Fibroblast of villous mesenchyme (primary cell): ENCODE data around the gene NCK2. TPM values are rescaled to one million over a fixed set of nuclear protein-coding genes. Genes with fewer than 3 reads are reported as not detected.

ENCODE experiments used
- DNase-seq: peaks from one replicate; pipeline ENCODE4 v3.0.0-alpha.2; 2010; ENCODE audit warnings: low read depth
- H3K4me3 ChIP-seq: 2 replicates; pipeline ENCODE4 v1.5.1; 2011; ENCODE audit warnings: low read depth, mild to moderate bottlenecking, low read length
- total RNA-seq: library from RNA; depleted of rRNA; stranded (reverse); fragments of >200 nt; gene quantifications from 2 replicates; pipeline ENCODE4 v1.2.3, GENCODE V29; 2012
- TF ChIP-seq, protein P1 (sequence below): IDR thresholded peaks from 2 replicates; pipeline ENCODE4 v1.5.1; 2012; ENCODE audit warnings: low read depth, mild to moderate bottlenecking, low read length; ENCODE audit not compliant: insufficient read depth

The NCK2 gene
- total RNA-seq, 1 donor, result 22.5 TPM

DNA sequence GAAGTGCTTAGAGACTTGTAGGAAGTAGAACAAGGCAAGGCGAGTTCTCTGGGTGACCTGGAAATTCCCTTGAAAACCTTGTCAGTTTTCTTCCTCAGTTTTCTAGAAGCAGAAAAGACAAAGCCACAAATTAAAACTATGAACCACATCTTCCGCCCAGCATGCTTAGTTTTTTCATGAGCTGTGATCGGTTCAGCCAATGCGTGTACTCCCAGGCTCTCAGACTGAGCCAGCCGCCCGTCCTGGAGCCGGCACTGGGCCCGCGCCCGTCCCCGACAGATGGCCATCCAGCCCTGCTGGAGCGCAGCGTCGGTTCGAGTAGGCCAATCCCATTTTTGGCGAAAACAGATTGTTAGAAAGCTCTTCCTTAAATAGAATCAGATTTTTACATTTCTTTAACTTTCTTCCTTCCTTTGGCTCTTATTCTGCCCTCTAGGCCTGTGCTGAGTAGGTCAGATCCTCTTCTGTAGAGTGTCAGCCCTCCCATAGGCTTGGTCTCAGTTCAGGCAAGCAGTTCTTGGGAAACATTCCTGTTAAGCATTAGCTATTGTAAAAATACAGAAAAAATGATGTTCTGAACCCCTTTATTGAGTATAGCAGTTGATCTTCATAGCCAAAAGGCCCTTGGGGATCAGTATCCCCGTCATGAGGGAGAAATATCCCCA is 112.5 kb downstream of the NCK2 start:
- TF ChIP-seq, protein P1, sequence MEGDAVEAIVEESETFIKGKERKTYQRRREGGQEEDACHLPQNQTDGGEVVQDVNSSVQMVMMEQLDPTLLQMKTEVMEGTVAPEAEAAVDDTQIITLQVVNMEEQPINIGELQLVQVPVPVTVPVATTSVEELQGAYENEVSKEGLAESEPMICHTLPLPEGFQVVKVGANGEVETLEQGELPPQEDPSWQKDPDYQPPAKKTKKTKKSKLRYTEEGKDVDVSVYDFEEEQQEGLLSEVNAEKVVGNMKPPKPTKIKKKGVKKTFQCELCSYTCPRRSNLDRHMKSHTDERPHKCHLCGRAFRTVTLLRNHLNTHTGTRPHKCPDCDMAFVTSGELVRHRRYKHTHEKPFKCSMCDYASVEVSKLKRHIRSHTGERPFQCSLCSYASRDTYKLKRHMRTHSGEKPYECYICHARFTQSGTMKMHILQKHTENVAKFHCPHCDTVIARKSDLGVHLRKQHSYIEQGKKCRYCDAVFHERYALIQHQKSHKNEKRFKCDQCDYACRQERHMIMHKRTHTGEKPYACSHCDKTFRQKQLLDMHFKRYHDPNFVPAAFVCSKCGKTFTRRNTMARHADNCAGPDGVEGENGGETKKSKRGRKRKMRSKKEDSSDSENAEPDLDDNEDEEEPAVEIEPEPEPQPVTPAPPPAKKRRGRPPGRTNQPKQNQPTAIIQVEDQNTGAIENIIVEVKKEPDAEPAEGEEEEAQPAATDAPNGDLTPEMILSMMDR, result no peak
- H3K4me3 ChIP-seq, result no peak overlapping the region
- DNase-seq, result no peak

DNA sequence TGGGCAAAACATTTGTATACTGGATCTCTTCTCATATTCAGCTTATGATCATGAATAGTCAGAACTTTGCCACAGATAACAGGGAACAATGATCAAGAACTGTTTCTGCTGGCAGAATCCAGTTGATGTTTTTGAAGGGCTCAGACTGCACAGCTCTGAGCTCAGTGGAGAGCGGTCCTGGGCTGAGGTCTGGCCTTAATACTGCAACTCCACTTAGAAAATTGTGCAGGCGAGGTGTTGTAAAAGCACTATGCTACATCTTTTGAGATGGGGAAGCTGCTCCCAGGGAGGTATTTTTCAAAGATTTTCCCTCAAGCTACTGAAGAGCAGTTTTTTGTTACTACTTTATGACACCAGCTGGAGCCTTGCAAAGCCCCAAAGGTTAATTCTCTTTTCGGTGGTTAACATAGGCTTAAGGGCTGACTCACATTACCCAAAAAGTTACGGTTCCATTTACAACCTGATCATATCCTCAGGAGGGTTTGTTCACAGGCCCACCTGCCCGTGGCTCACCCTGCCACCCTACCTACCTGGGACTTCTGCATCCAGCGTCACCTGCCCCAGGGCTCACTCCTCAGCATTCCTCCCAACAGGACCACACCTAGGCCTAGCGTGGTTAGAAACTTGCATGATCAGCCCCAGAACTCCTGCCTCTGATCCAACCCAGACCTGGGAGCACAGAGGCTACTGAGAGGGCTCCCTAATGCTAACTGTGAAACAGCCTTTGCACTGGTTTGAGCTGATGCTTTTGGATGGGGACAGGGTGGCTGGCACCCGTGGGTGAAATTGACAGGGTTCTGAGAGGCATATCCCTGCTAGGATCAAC is 114.4 kb downstream of the NCK2 start:
- DNase-seq, result no peak
- no peak overlapping the region for H3K4me3 ChIP-seq
- TF ChIP-seq, protein P1, result no peak

DNA sequence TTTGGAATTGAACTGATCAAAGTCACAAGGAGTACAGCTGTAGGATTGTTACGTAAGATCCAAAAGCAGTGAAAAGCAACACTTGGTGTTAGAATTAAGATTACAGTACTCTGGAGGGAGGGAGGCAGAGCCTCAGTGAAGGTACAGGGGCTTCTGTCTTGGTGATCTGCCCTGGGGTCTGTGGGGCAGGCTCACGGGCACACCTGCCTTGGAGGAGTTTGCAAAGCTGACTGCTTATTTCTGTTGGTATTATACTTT is 114.9 kb downstream of the NCK2 start:
- TF ChIP-seq, protein P1, result no peak

DNA sequence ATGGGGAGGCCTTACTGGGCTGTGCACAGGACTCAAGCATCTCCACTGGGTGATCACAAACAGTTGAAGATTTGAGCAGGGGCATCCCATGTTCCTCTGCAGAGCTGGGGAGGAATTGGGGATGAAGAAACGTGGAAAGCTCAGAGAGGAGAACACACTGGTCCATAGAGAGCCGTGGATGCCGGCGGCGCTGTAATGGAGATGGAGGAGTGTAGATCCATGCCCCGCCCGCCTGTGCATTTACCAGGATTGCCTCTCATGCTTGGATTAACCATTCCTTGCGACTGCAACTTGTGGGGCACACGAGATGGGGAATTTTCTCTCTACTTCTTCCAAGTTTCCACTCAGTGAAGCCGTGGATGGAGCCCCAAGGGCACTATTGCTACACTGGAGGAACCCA is 115.9 kb downstream of the NCK2 start:
- H3K4me3 ChIP-seq, result no peak overlapping the region
- TF ChIP-seq, protein P1, result no peak
- no peak for DNase-seq

More for the DNA sequence above, 114.9 kb downstream of the NCK2 start:
- DNase-seq, result no peak
- H3K4me3 ChIP-seq, result no peak overlapping the region

DNA sequence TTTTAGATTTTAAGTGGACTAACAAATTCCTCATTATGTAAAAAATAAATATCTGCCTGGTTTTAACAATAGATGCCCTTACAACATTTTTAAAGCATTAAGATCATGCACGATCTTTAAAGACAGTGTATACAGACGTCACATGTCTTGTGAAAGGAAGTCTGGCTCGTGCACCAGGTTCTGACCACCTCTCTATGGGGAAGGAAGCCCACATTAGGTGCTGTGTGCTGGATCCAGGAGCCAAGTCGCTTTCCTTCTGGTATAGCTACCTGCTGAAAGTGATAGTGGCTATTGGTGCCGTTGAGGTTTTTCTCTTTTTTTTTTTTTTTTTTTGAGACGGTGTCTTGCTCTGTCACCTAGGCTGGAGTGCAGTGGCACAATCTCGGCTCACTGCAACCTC is 116.5 kb downstream of the NCK2 start:
- DNase-seq, result no peak
- TF ChIP-seq, protein P1, result no peak
- no peak overlapping the region for H3K4me3 ChIP-seq

DNA sequence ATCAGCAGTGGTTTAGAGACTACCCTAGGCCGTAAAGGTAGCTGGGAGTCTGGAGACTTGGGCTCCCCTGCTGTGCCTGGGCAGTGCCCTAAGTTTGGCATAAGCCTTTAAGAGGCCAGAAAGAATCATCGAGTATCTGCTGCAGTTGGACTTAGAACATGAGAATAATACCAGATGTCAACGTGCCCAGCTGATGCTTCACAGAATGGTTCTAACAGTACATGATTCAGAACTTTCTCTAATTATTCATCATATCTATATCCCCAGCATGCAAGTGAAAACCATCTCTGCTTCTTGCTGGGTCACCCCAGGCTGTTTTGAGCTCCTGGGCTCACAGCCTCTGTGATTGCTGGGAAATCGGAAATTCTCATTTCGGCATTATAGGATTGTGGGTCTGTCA is 118.1 kb downstream of the NCK2 start:
- H3K4me3 ChIP-seq, result no peak overlapping the region
- no peak for DNase-seq
- TF ChIP-seq, protein P1, result no peak
